Stimulated activated CD4-positive, alpha-beta T cell treated with anti-CD3 and anti-CD28 coated beads, Interleukin-15, amount 100 ng/mL, for 48 hours (primary cell): Measurements from ENCODE around the gene CALU.

Experiments used
- DNase-seq, 2 donors: peaks; one replicate each; pipeline ENCODE4 v3.0.0-alpha.2; 2020; ENCODE audit warnings: low read depth in 2 of 2

Gene CALU

DNA sequence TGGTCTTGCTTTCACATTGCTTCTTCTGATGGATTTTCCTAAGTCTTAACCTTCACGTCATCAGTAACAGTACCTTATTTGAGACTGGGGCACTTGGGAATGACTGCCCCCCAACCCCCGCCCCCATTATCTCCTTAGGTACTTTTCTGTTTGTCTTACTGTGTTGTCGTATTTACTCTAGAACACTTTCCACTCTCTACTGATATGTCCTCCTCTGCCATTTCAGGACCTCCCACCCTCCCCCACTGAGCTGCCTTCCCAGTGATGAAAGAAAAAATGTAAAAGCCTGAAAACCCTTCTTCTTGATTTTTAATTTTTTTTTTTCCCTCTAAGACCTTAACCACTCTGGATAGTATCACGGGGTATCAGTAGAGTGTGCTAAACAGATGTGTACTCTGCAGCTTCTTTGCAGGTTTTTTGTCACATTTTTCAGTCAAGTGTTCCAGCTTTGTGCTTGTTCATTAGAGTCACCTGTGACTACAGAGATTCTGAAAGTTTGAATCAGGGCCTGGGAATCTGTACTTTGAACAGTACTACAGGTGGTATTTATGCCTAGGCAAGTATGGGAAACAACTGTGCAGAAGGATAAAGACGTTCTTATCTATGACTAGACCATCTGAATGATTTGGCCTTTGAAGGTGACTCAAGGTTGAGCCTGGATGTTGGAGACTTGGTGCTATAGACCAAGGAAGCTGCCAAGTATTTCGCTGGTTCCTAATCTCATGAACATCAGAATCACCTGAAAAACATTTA is 8.3 kb downstream of the CALU start:
- DNase-seq, result no peak

GRCh38 chr7:128752251-128752650 is 13.1 kb downstream of the CALU start:
- DNase-seq, result no peak

- DNase-seq, result no peak
Measured at GRCh38 chr7:128755075-128755818, 16.1 kb downstream of the CALU start.

DNA sequence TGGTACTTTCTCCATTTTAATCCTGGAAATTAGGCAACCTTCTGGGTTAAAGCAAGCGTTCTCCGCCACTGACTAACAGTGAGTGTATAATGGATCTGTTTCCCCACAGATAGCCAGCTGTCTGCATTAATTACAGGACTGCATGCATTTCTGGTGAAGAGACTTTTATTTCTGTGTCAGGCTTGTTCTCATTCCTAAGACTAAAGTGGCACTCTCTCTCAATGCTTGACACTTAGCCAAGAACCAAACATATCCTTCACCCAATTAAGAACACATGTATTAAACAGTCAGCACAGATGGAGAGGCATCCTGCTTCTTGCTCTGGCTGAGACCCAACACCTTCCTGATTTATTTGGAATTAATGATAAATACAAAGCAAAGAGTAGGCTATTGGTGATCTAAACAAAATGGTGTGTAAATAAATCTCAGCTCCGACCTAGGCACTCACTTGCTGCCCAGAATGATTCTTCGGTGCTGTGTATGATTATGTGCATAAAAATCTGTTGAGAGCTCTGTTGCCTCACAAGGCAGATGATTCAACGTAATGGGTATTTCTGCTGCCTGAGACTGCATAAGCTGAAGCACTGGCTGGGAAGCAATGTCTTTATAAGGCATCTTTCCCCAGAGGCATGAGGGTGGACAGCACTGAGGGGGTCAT is 16.8 kb downstream of the CALU start:
- DNase-seq, result no peak

GRCh38 chr7:128757203-128757602 is 18.0 kb downstream of the CALU start:
- no peak for DNase-seq

GRCh38 chr7:128758553-128758952 is 19.4 kb downstream of the CALU start:
- no peak for DNase-seq

DNA sequence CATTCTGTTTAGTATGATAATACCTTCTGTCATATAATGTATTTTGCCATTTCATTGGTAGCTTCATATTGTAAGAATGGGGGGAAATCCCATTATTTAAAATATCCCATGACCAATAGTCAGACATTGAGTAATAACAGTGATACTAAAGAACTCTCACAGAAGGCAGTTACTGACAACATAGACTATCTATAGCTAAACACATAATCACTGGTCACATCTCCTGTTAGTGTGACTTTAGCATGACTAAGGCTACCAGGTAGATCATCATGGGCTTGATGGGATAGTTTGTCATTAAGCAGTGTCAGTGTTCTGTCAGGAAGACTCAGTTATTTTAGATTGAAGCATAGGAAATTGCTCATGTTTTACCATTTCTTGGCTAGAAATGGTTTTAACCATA is 20.1 kb downstream of the CALU start:
- DNase-seq, result no peak

DNA sequence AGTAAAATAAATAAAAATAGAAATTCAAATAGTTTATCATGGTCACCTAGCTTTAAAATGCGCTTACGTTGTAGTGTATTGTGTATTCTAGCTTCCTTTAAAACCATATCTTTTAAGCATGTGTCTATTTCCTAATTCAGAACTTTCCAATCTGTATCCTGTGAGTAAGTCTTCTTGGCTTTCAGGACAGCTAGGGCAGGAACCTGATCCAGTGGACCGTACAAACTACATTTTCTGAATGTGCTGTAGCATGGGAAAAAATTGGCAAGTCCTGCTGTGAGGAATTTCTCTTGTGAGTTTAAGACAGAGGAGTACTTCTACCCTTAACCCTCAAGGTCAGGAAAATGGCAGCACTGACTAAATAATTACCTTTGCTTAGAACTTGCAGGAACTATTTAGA is 24.4 kb downstream of the CALU start:
- no peak for DNase-seq

- DNase-seq, result no peak
Measured at GRCh38 chr7:128767475-128768110, 28.4 kb downstream of the CALU start.

- DNase-seq, result no peak
Measured at GRCh38 chr7:128770233-128770632, 31.1 kb downstream of the CALU start.

GRCh38 chr7:128773604-128774003 is 34.4 kb downstream of the CALU start:
- DNase-seq, result no peak

DNA sequence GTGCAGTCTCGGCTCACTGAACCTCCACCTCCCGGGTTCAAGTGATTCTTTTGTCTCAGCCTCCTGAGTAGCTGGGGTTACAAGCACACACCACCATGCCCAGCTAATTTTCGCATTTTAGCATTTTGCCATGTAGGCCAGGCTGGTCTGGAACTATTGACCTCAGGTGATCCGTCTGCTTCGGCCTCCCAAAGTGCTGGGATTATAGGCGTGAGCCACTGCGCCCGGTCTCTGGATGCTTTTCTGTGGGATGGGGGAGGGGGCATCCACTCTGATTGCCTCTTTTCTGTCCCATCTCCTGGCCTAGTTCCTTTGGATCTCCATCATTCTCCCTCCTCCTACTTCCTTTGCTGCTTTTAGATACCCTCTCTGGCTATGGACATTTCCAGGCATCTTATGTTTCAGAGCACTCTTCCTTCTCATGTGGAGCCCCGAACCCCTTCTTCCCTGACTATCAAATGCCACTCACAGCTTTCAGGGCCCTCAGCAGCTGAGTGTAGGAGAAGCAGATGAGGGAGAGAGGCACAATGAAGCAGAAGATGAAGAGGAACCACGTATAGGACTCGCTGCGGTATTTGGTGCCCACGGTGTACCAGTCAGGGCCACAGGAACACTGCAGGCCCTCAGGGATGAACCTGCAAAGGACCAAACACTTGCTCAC is 35.0 kb downstream of the CALU start:
- no peak for DNase-seq

DNA sequence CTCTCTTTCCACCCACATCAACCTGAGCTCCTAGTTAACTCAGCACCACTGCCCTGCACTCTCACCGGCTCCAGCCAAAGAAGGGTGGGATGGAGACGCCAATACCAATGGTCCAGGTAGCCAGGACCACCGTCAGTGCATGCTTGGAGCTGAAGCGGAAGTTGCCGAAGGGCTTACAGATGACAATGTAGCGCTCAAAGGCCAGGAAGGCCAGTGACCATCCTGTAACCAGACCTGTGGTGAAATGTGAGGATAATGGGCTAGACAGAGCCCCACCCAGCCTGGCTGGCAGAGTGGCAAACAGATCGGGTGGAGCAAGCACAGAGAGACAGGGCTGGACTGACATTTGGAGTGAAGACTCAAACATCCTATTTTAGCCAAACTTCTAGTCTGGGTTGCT is 35.8 kb downstream of the CALU start:
- no peak for DNase-seq

GRCh38 chr7:128775744-128776474 is 36.8 kb downstream of the CALU start, which contains the start of gene OPN1SW:
Gene OPN1SW (minus strand): TSS chr7:128775794. CDS start chr7:128775781, 13 bp downstream.
- DNase-seq, result no peak

DNA sequence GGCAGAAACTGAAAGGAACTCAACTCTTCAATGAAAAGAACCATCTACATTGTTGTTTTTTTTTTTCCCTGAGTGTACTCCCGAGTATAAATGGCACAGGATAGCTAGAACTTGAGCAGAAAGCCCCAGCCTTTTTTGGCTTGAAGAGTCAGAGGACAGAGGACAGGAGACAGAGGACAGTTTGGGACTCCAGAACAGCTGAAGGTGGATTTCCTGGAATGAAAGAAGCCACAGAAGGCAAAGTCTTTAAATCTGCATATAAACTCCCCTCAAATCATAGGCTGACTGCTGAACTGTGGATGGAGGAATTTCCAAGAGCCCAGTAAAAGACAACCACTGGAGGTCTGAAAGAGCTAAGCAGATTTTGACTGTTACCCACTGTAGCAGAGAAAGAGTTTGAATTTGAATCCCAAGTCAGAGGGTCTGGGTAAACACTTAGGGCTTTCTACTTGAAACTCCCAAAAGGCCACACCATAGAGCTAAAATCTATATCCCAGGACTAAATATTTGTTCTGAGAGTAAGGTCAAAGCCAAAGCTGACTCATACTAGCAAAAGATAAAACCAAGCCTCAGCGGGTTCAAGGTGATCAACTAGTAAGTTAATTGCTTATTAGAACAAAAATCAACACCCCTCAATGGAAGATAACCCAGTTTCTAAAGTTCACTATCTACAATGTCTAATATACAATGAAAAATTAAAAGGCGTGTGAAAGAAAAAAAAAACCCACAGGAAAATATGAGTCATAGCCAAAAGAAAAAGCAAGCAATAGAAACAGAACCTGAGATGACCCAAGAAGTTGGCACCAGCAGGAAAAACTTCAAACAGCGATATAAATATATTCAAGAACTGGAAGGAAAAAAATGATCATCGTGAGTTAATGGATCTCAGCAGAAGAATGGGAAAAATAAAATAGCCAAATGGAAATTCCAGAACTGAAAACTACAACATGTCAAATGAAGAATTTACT is 38.3 kb downstream of the CALU start:
- no peak for DNase-seq

DNA sequence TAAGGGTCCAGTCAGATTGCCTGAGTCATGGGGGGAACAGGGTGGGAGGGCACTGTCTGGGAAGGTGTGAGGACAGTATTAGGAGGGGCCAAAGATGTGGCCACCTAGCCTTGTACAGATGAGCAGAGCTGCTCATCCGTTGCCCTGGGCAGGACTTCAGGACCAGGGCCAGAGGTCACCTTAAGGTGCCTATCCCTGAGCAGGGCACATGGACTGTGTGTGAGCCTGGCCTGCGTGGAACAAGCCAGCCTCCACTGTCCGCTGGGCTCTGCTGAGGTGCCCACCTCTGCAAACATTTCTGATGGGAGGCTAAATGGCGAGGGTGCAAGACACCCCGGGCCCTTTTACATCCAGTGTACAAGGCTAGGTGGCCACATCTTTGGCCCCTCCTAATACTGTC is 39.8 kb downstream of the CALU start:
- no peak for DNase-seq

DNA sequence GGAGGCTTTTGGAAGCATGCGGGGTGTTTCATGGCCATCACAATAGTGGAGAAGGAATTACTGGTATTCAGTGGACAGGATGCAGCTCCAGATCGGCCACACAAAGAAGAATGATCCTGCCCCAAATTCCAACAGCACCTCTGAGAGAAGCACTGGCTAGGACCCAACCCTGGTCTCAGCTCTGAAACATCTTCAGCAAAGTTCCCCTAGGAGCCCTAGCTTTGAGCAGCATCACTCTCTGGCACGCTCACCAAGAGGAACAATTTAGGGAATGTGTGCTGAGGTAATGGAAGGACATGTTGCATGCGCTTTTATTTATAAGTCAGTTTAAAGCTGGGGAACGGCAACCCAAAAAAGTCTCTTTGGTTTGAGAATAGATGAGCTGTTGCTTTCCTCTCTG is 42.0 kb downstream of the CALU start:
- DNase-seq, result no peak

DNA sequence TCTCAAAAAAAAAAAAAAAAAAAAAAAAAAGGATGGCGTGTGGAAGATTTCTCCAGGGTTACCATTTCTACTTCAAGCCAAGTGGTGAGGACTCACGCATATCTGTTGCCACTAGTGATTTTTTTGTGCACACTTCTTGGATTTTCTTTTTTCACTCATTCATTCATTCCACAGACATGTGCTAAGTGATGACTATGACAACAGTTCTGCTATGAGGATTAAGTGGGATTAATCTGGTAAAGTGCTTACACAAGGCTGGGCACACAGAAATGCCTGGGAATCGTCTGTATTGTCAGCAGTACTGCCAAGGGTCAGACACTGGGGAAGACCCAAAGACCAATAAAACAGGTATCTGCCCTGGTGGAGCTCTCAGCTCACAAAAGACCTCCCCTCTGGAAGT is 42.7 kb downstream of the CALU start:
- no peak for DNase-seq

DNA sequence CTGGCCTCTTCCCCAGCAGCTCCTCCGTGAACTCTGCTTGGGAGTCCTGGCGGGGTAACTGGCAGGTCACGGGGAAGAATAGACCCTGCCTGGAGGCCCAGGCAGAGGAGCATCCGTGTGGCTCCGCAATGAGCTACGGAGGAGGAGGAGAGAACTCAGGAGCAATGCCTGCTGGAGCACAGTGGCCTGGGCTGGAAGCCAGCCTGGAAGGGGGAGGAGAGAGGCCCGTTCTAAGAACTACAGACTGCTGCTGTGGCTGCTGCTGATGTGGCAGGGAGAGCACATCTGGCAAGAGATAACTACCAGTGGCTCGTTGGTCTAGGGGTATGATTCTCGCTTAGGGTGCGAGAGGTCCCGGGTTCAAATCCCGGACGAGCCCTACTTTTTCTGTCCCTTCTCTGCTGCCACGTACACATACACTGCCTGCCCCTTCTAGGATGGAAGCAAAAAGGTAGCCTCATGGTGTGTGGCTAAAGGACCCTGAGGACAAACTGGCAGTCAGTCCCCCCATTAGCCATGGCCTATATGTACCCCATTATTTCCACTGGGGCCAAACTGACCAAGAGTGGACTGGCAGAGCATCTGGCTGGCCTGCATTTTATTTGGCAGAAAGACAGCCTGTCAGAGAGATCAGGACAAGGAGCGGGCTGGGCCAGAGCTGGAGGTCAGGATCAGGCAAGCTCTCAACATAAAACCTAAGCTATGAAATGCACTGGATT is 44.1 kb downstream of the CALU start:
- no peak for DNase-seq
